HG02840 (cell line): ENCODE data around the gene TMC6.
"Not testable (repeated sequence)": the region's sequence is repeated elsewhere in the genome, so short reads cannot be mapped to it uniquely, and the experiment has no call there.

ENCODE experiments used
- ATAC-seq: cut with Tn5 transposase; IDR thresholded peaks from one replicate; pipeline ENCODE4 v1.9.1; 2021; ENCODE audit warnings: mild to moderate bottlenecking, moderate library complexity, moderate number of reproducible peaks; ENCODE audit not compliant: unreplicated experiment, low FRiP score

TMC6 gene

GRCh38 chr17:78128551-78129350 is at the start of gene TMC6:
Gene TMC6 (minus strand): TSS chr17:78128755. CDS start chr17:78126832, 1,923 bp downstream.
- peak; percentile 33 for ATAC-seq

GRCh38 chr17:78176548-78177025 is 48.0 kb upstream of the TMC6 start:
- no peak for ATAC-seq

- ATAC-seq, result no peak
Measured at GRCh38 chr17:78175643-78175981, 47.1 kb upstream of the TMC6 start.

GRCh38 chr17:78174870-78175642 is 46.5 kb upstream of the TMC6 start:
- ATAC-seq, result no peak

- ATAC-seq, result no peak
Measured at GRCh38 chr17:78174346-78174869, 45.9 kb upstream of the TMC6 start.

GRCh38 chr17:78173097-78173715 is 44.7 kb upstream of the TMC6 start:
- ATAC-seq, result no peak

GRCh38 chr17:78172249-78173051 is 43.9 kb upstream of the TMC6 start:
- ATAC-seq, result no peak

- not testable (repeated sequence) for ATAC-seq
Measured at GRCh38 chr17:78171591-78172248, 43.2 kb upstream of the TMC6 start.

- ATAC-seq, result no peak
Measured at GRCh38 chr17:78170692-78171590, 42.4 kb upstream of the TMC6 start.

- ATAC-seq, result peak; percentile 11
Measured at GRCh38 chr17:78168903-78169793, 40.6 kb upstream of the TMC6 start.

- peak; percentile 48 for ATAC-seq
Measured at GRCh38 chr17:78168242-78168902, 39.8 kb upstream of the TMC6 start, which contains the start of gene SYNGR2. Gene SYNGR2 (plus strand): TSS chr17:78168581. CDS start chr17:78168617, 36 bp downstream.

- no peak for ATAC-seq
Measured at GRCh38 chr17:78166416-78166815, 37.9 kb upstream of the TMC6 start.

GRCh38 chr17:78164748-78165607 is 36.4 kb upstream of the TMC6 start:
- no peak for ATAC-seq

- ATAC-seq, result no peak
Measured at GRCh38 chr17:78163881-78164747, 35.6 kb upstream of the TMC6 start.

GRCh38 chr17:78159575-78160158 is 31.1 kb upstream of the TMC6 start:
- no peak for ATAC-seq
